H1 (cell line): ENCODE data around the gene LTBP1. TPM values are rescaled to one million over a fixed set of nuclear protein-coding genes. Genes with fewer than 3 reads are reported as not detected.

Experiments
- CHD7 ChIP-seq: fragments of 300-600 bp; sonication (generic); IDR thresholded peaks from 2 replicates; pipeline ENCODE4 v1.7.1; 2012; ENCODE audit warnings: low read length, moderate library complexity, mild to moderate bottlenecking, inconsistent platforms; ENCODE audit not compliant: insufficient replicate concordance
- RFX5 ChIP-seq: IDR thresholded peaks from 2 replicates; pipeline ENCODE4 v1.6.1; 2011; ENCODE audit warnings: low read depth, low read length, improper control_type of control experiment, borderline replicate concordance
- SP1 ChIP-seq: IDR thresholded peaks from 2 replicates; pipeline ENCODE4 v1.6.1; 2011; ENCODE audit warnings: low read depth, low read length
- TAF1 ChIP-seq: IDR thresholded peaks from 2 replicates; pipeline ENCODE4 v1.6.1; 2011; ENCODE audit warnings: mild to moderate bottlenecking, low read depth, low read length
- polyA plus RNA-seq, 7 experiments: library from polyadenylated mRNA; depleted of rRNA in 3 of 7; stranded (reverse) in 5 of 7; unstranded in 2 of 7; fragments of >200 nt in 5 of 7; fragments of 200-250 nt in 2 of 7; gene quantifications; 1 replicate in 5 of 7; 2 replicates in 1 of 7; 4 replicates in 1 of 7; pipeline versions ENCODE4 v1.2.1 to v1.2.3, GENCODE V29; 2011 to 2013; ENCODE audit warnings: missing spikeins in 2 of 7, mixed read lengths in 2 of 7
- total RNA-seq: library from RNA; stranded (reverse); fragmentation: NEBNext Ultra II Directional; extraction: Animal tissue kit (Norgen Biotek cat#: 25700); gene quantifications from 2 replicates; pipeline ENCODE4 v1.2.1, GENCODE V29; 2021

LTBP1 gene
- total and polyA plus RNA-seq, 2 of the 8 experiments (the other 6 are each of a cell fraction or from before 2014, with no cell fraction given) = 15.4 to 24.7 TPM

- TF ChIP-seq CHD7 (no peak), SP1 (no peak), RFX5 (no peak), TAF1 (no peak)
Measured at GRCh38 chr2:32969444-32970162, 22.9 kb downstream of the LTBP1 start (continued).
